Activated CD4-positive, alpha-beta T cell treated with anti-CD3 and anti-CD28 coated beads, Interleukin-10, Interleukin-2, amounts not matched to agents 100 ng/mL and 50 ng/mL, durations not matched to agents 16 hours and 8 hours (primary cell): ENCODE data around the gene PLGRKT.
"Not testable (repeated sequence)": the region's sequence is repeated elsewhere in the genome, so short reads cannot be mapped to it uniquely, and the experiment has no call there.

Experiments
- DNase-seq: peaks from one replicate; pipeline ENCODE4 v3.0.0-alpha.2; 2020

Gene PLGRKT

GRCh38 chr9:5375091-5375490 lies 62.6 kb downstream of the PLGRKT start:
- peak; percentile 69 for DNase-seq

GRCh38 chr9:5364294-5365024 lies 73.3 kb downstream of the PLGRKT start:
- peak; percentile 79 for DNase-seq

GRCh38 chr9:5361326-5362010 lies 76.3 kb downstream of the PLGRKT start:
- no peak for DNase-seq

GRCh38 chr9:5360341-5360740 lies 77.4 kb downstream of the PLGRKT start:
- no peak for DNase-seq

GRCh38 chr9:5357431-5358105 lies 80.2 kb downstream of the PLGRKT start:
- DNase-seq = no peak

- DNase-seq = no peak
Measured at GRCh38 chr9:5355817-5356216, 81.9 kb downstream of the PLGRKT start.

- DNase-seq = no peak
Measured at GRCh38 chr9:5355226-5355625, 82.5 kb downstream of the PLGRKT start.

GRCh38 chr9:5354184-5354583 lies 83.5 kb downstream of the PLGRKT start:
- no peak for DNase-seq

- peak; percentile 44 for DNase-seq
Measured at GRCh38 chr9:5352637-5353248, 85.0 kb downstream of the PLGRKT start.

- DNase-seq = not testable (repeated sequence)
Measured at GRCh38 chr9:5338992-5339981, 98.4 kb downstream of the PLGRKT start, which contains the start of gene RLN1. Gene RLN1, minus strand, starts transcription at chr9:5339876. Its CDS starts 130 bp downstream, at chr9:5339746.

GRCh38 chr9:5336688-5337087 lies 101.0 kb downstream of the PLGRKT start:
- peak; percentile 40 for DNase-seq

GRCh38 chr9:5331276-5331675 lies 106.4 kb downstream of the PLGRKT start:
- DNase-seq = not testable (repeated sequence)

GRCh38 chr9:5326893-5327548 lies 110.7 kb downstream of the PLGRKT start:
- DNase-seq = peak; percentile 28

- no peak for DNase-seq
Measured at GRCh38 chr9:5326187-5326586, 111.5 kb downstream of the PLGRKT start.

GRCh38 chr9:5321601-5322000 lies 116.1 kb downstream of the PLGRKT start:
- not testable (repeated sequence) for DNase-seq

GRCh38 chr9:5321058-5321457 lies 116.7 kb downstream of the PLGRKT start:
- no peak for DNase-seq

GRCh38 chr9:5316406-5316805 lies 121.3 kb downstream of the PLGRKT start:
- not testable (repeated sequence) for DNase-seq

- DNase-seq = no peak
Measured at GRCh38 chr9:5315187-5315923, 122.4 kb downstream of the PLGRKT start.

GRCh38 chr9:5310851-5311250 lies 126.9 kb downstream of the PLGRKT start:
- DNase-seq = no peak
